Renal cortical epithelial cell (primary cell): ENCODE results near the gene PHIP. TPM values are rescaled to one million over a fixed set of nuclear protein-coding genes. Genes with fewer than 3 reads are reported as not detected.

Experiments
- DNase-seq: peaks from one replicate; pipeline ENCODE4 v3.0.0-alpha.2; 2011; ENCODE audit warnings: low read depth
- total RNA-seq: library from RNA; depleted of rRNA; stranded (reverse); fragments of >200 nt; gene quantifications from 2 replicates; pipeline ENCODE4 v1.2.3, GENCODE V29; 2014

PHIP gene
- total RNA-seq, 1 donor from 2014 or later, result 36.9 TPM

- no peak for DNase-seq
These were observed 67.6 kb downstream of the PHIP start for GRCh38 chr6:79010422-79010821.

- no peak for DNase-seq
These were observed 68.2 kb downstream of the PHIP start for GRCh38 chr6:79009819-79010218.

- no peak for DNase-seq
These were observed 72.6 kb downstream of the PHIP start for GRCh38 chr6:79005497-79005896.

- DNase-seq, result no peak
These were observed 73.0 kb downstream of the PHIP start for GRCh38 chr6:79005024-79005423.

GRCh38 chr6:79004239-79004638 lies 73.8 kb downstream of the PHIP start:
- DNase-seq, result no peak

- DNase-seq, result no peak
These were observed 76.6 kb downstream of the PHIP start for GRCh38 chr6:79001415-79001814.

- peak; percentile 10 for DNase-seq
These were observed 78.3 kb downstream of the PHIP start for GRCh38 chr6:78999737-79000136.

- DNase-seq, result no peak
These were observed 82.1 kb downstream of the PHIP start for GRCh38 chr6:78995946-78996345.

- no peak for DNase-seq
These were observed 82.7 kb downstream of the PHIP start for GRCh38 chr6:78995346-78995745.

- DNase-seq, result no peak
These were observed 84.1 kb downstream of the PHIP start for GRCh38 chr6:78993955-78994354.

- no peak for DNase-seq
These were observed 88.9 kb downstream of the PHIP start for GRCh38 chr6:78989191-78989590.

- DNase-seq, result no peak
These were observed 91.9 kb downstream of the PHIP start for GRCh38 chr6:78986161-78986560.

- no peak for DNase-seq
These were observed 93.7 kb downstream of the PHIP start for GRCh38 chr6:78984225-78984950.

- DNase-seq, result no peak
These were observed 110.9 kb downstream of the PHIP start for GRCh38 chr6:78967191-78967590.

GRCh38 chr6:78966542-78966941 lies 111.5 kb downstream of the PHIP start:
- no peak for DNase-seq

GRCh38 chr6:78962448-78962847 lies 115.6 kb downstream of the PHIP start:
- DNase-seq, result no peak

GRCh38 chr6:78954740-78955139 lies 123.3 kb downstream of the PHIP start:
- DNase-seq, result no peak

GRCh38 chr6:78953798-78954197 lies 124.3 kb downstream of the PHIP start:
- DNase-seq, result no peak

GRCh38 chr6:78952362-78952761 lies 125.7 kb downstream of the PHIP start:
- no peak for DNase-seq

- no peak for DNase-seq
These were observed 129.3 kb downstream of the PHIP start for GRCh38 chr6:78948785-78949184.

- DNase-seq, result peak; percentile 61
These were observed 130.1 kb downstream of the PHIP start for GRCh38 chr6:78947962-78948361.

GRCh38 chr6:78947529-78947928 lies 130.5 kb downstream of the PHIP start:
- no peak for DNase-seq

- peak; percentile 5 for DNase-seq
These were observed 135.6 kb downstream of the PHIP start for GRCh38 chr6:78942446-78942845.

- DNase-seq, result no peak
These were observed 141.5 kb downstream of the PHIP start for GRCh38 chr6:78936515-78936914.
